Measurements from ENCODE around the gene EOGT.

EOGT gene

DNA sequence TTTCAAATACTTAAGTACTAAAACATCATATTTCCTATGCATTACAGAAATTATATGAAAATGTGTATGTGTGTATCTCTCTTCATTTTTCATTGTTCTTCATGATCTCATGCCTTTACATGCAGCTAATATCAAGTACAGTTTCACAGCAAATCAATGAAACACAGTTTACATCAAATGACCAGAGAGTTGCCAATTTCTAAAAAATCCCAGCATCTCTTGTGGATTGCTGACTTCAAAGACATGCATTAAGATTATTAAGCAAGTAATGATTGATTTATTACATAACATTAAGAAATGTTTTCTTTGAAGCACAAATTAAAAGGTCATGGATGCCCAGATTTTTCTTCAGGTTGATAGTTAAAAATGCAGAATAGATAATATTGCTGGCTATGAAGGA, 50.1 kb downstream of the EOGT start:
- no peak for DNase-seq (ENCODE audit: low read depth in 3 of 3)

GRCh38 chr3:68958932-68959331, 54.6 kb downstream of the EOGT start:
- no peak for DNase-seq (ENCODE audit: low read depth in 3 of 3)

- DNase-seq (ENCODE audit: low read depth in 3 of 3), result no peak
These were observed 55.6 kb downstream of the EOGT start for GRCh38 chr3:68957895-68958294.

- no peak for DNase-seq (ENCODE audit: low read depth in 3 of 3)
These were observed 59.6 kb downstream of the EOGT start for GRCh38 chr3:68953816-68954444.

DNA sequence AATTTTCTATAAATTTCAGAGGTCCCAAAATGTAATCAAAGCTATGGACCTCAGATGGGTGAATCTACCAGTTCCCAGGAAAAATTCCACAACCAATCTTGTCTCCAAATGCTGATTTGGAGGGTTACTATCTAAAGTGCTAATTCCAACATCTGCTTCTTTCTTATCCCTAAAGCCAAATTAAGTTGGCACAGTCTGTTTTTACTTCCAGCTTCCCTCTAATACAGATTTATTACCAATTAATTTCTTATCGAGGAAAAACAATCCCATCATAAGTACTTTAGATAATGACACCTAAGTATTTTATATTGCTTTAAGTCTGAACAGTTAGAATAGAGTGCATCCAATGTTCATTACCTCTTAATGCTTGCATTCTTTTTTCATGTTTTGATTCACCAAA, 68.3 kb downstream of the EOGT start:
- DNase-seq (ENCODE audit: low read depth in 3 of 3), result no peak

- no peak for DNase-seq (ENCODE audit: low read depth in 3 of 3)
These were observed 69.6 kb downstream of the EOGT start for GRCh38 chr3:68943753-68944500.

DNA sequence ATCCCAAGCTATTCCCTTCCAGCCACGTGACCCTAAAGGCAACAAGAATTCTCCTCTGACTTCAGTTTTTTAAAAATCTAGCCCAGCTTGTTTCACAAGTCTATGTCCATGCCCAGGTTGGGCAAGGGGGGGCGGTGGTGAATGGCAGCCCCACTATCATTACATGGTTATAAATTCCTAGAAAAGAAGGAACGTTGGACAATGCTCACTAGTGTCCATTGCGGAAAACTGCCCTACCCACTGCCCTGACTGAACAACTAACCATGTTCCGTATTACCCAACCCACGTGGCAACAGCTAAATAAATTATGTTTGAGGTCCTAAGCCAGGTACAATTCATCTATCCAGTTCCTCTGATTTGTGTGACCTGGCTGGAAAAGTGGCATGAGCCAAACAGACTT, 72.4 kb downstream of the EOGT start:
- DNase-seq (ENCODE audit: low read depth in 3 of 3), result no peak

- no peak for DNase-seq (ENCODE audit: low read depth in 3 of 3)
These were observed 76.6 kb downstream of the EOGT start for GRCh38 chr3:68936856-68937255.

DNA sequence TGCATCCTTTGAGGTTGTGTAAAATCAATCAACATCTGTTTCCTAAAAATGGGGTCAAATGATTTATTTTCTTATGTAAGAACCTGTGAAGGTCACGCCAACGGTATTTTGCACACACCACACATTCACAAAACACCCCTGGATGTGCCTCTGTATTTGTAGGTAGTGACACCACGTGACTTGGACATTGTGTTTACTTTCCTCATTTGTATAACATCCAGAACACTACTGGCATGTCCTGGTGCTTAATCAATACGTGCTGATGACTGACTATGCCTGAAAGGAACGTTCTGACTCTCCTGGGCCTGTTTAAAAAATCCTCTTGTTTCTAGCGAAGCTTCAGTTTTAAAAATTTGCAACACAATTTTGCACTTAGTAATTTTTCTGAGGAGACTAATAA, 77.7 kb downstream of the EOGT start:
- no peak for DNase-seq (ENCODE audit: low read depth in 3 of 3)

GRCh38 chr3:68931406-68932149, 81.9 kb downstream of the EOGT start:
- DNase-seq (ENCODE audit: low read depth in 3 of 3), result no peak
